HCT116 (cell line): ENCODE data around the gene DDAH1. TPM values are rescaled to one million over a fixed set of nuclear protein-coding genes. Genes with fewer than 3 reads are reported as not detected.

Experiments
- ATAC-seq: fragments of 200-7000 bp; cut with Tn5 transposase; 2 replicates; pipeline ENCODE4 v1.9.1; 2020; ENCODE audit warnings: mild to moderate bottlenecking, moderate library complexity
- BruUV-seq: library from RNA; stranded (reverse); fragments of 400-500 nt; replicated peaks from 2 replicates; lab custom pipeline; 2021; lab: Mats Ljungman, UMichigan
- CTCF ChIA-PET: fragments of 300-600 bp; sonication (Branson Sonifier 250); formaldehyde crosslinking; loops from one replicate; lab custom pipeline; 2021; ENCODE audit warnings: antibody characterized with exemption; lab: Charles Lee
- POLR2A ChIA-PET: fragments of 300-600, 350-600 bp; sonication (Branson Sonifier 250); formaldehyde crosslinking; loops from one replicate; lab custom pipeline; 2021; ENCODE audit warnings: antibody characterized with exemption; lab: Charles Lee
- RAD21 ChIA-PET, 2 experiments: fragments of 300-600 bp; sonication (Branson Sonifier 250); formaldehyde crosslinking; loops; one replicate each; lab custom pipeline; 2023; ENCODE audit warnings: low total read pairs in 2 of 2; ENCODE audit not compliant: uncharacterized antibody in 2 of 2, unreplicated experiment in 2 of 2, low non-redundant PET in 1 of 2; lab: Charles Lee
- DNase-seq: peaks from one replicate; pipeline ENCODE4 v3.0.0-alpha.2; 2010; ENCODE audit warnings: low read depth, low spot score
- H2AFZ ChIP-seq: fragments of 200-600 bp; shearing (Covaris generic), sonication (generic); 2 replicates; pipeline ENCODE4 v1.6.1; 2017; ENCODE audit warnings: low read depth, mixed run types, mixed read lengths, antibody characterized with exemption, low read length; ENCODE audit not compliant: poor library complexity, severe bottlenecking
- H3K27ac ChIP-seq: 2 replicates; pipeline ENCODE4 v1.5.1; 2012; ENCODE audit warnings: low read depth, low read length
- H3K27me3 ChIP-seq: fragments of 200-600 bp; sonication (generic); 2 replicates; pipeline ENCODE4 v1.6.1; 2016; ENCODE audit warnings: mixed run types, low read length, mixed read lengths; ENCODE audit not compliant: insufficient read depth
- H3K36me3 ChIP-seq, 2 experiments: fragments of 200-500 bp in 1 of 2; fragments of 200-600 bp in 1 of 2; sonication (Bioruptor generic) in 1 of 2; sonication (generic) in 1 of 2; 2 replicates each; pipeline versions ENCODE4 v1.5.1 to v1.6.1; 2014 to 2016; ENCODE audit warnings: low read length in 2 of 2, inconsistent platforms in 1 of 2, mixed read lengths in 1 of 2, mixed run types in 1 of 2; ENCODE audit not compliant: insufficient read depth in 2 of 2, control insufficient read depth in 1 of 2
- H3K4me1 ChIP-seq, 2 experiments: fragments of 200-600 bp in 1 of 2; sonication (generic) in 1 of 2; 2 replicates each; pipeline versions ENCODE4 v1.5.1 to v1.6.1; 2012 to 2017; ENCODE audit warnings: low read length in 2 of 2, inconsistent platforms in 1 of 2, mild to moderate bottlenecking in 1 of 2, mixed read lengths in 1 of 2, mixed run types in 1 of 2, moderate library complexity in 1 of 2; ENCODE audit not compliant: insufficient read depth in 2 of 2, control insufficient read depth in 1 of 2
- H3K4me2 ChIP-seq: fragments of 200-600 bp; sonication (generic); 2 replicates; pipeline ENCODE4 v1.6.1; 2017; ENCODE audit warnings: mixed run types, low read length, mixed read lengths
- H3K4me3 ChIP-seq, 2 experiments: fragments of 200-600 bp in 1 of 2; sonication (generic) in 1 of 2; replicated peaks in 1 of 2; 2 replicates each; pipeline ENCODE4 v1.5.1; 2011 to 2016; ENCODE audit warnings: low read length in 2 of 2, control low read depth in 1 of 2, low read depth in 1 of 2, mild to moderate bottlenecking in 1 of 2, mixed read lengths in 1 of 2, mixed run types in 1 of 2
- H3K79me2 ChIP-seq: fragments of 200-600 bp; sonication (generic); 2 replicates; pipeline ENCODE4 v1.6.1; 2017; ENCODE audit warnings: mild to moderate bottlenecking, mixed run types, low read length, moderate library complexity, mixed read lengths; ENCODE audit not compliant: insufficient read depth
- H3K9ac ChIP-seq: fragments of 200-600 bp; sonication (generic); 2 replicates; pipeline ENCODE4 v1.6.1; 2016; ENCODE audit warnings: low read length, mixed read lengths
- H3K9me2 ChIP-seq: fragments of 200-600 bp; sonication (generic), shearing (Covaris generic); 2 replicates; pipeline ENCODE4 v1.6.1; 2017; ENCODE audit warnings: mixed run types, mild to moderate bottlenecking, moderate library complexity; ENCODE audit not compliant: insufficient read depth
- H3K9me3 ChIP-seq, 2 experiments: fragments of 200-500 bp in 1 of 2; fragments of 200-600 bp in 1 of 2; sonication (Bioruptor generic) in 1 of 2; sonication (generic) in 1 of 2; 2 replicates each; pipeline ENCODE4 v1.6.1; 2014 to 2017; ENCODE audit warnings: low read length in 2 of 2, mixed read lengths in 2 of 2, inconsistent platforms in 1 of 2, low read depth in 1 of 2, mild to moderate bottlenecking in 1 of 2, mixed run types in 1 of 2, moderate library complexity in 1 of 2; ENCODE audit not compliant: control insufficient read depth in 1 of 2, insufficient read depth in 1 of 2
- H4K20me1 ChIP-seq: fragments of 200-600 bp; sonication (generic), shearing (Covaris generic); 2 replicates; pipeline ENCODE4 v1.6.1; 2017; ENCODE audit warnings: mixed run types, mild to moderate bottlenecking, moderate library complexity; ENCODE audit not compliant: insufficient read depth
- CTCF ChIP-seq, 3 experiments: fragments of 200-600 bp in 1 of 3; sonication (generic) in 1 of 3; IDR thresholded peaks in 2 of 3; conservative IDR thresholded peaks in 1 of 3; 2 replicates each; pipeline ENCODE4 v1.5.1; 2012 to 2017; ENCODE audit warnings: low read depth in 2 of 3, low read length in 2 of 3, antibody characterized with exemption in 1 of 3, borderline replicate concordance in 1 of 3, control low read depth in 1 of 3, mild to moderate bottlenecking in 1 of 3, mixed read lengths in 1 of 3, mixed run types in 1 of 3, moderate library complexity in 1 of 3; ENCODE audit not compliant: insufficient read depth in 1 of 3
- SIN3A ChIP-seq: IDR thresholded peaks from 2 replicates; pipeline ENCODE4 v1.6.1; 2012; ENCODE audit warnings: low read depth
- TCF7L2 ChIP-seq: IDR thresholded peaks from 2 replicates; pipeline ENCODE4 v1.7.0; 2011; ENCODE audit warnings: borderline replicate concordance, inconsistent platforms; ENCODE audit not compliant: insufficient read depth, insufficient read length; ENCODE audit errors: extremely low read depth
- intact Hi-C: fragments of 100-400 bp; cut with micrococcal nuclease; formaldehyde crosslinking; loops from 2 replicates; pipeline ENCODE4 v1.10.0; 2022
- total RNA-seq: library from RNA; stranded (reverse); gene quantifications from one replicate; pipeline ENCODE4 v1.2.1, GENCODE V29; 2021; ENCODE audit not compliant: unreplicated experiment

DDAH1 gene
- total RNA-seq, 1 experiment from 2014 or later = 16.6 TPM

GRCh38 chr1:85368073-85368770 lies 96.7 kb downstream of the DDAH1 start (continued):
- TF ChIP-seq CTCF (IDR thresholded peaks at IDR 0.05 in 2 of 3, conservative IDR thresholded peaks at IDR 0.05 in 1 of 3; ENCODE audit: borderline replicate concordance in 1 of 3, insufficient read depth in 1 of 3, low read depth in 2 of 3, low read length in 2 of 3) (no peak), SIN3A (no peak)

GRCh38 chr1:85366391-85367170 lies 98.4 kb downstream of the DDAH1 start:
- DNase-seq = no peak

More at GRCh38 chr1:85366391-85367170, 98.4 kb downstream of the DDAH1 start:
- Histone ChIP-seq H4K20me1 (no peaks in the 10 kb centered on the region), H3K79me2 (no peaks in the 10 kb centered on the region), H3K9ac (no peak overlapping the region), H3K4me3 (no peak overlapping the region), H2AFZ (no peak overlapping the region), H3K27ac (no peak overlapping the region)
- ChIA-PET RAD21 (no interaction called here), CTCF (no interaction called here), POLR2A (no interaction called here)
- no TSS peak for BruUV-seq
- intact Hi-C loops = no loop called here
- TF ChIP-seq TCF7L2 = no peak
- TF ChIP-seq, all 23 proteins: peak for 0
- Histone ChIP-seq H3K9me2 (no peaks in the 10 kb centered on the region), H3K9me3 (no peaks in the 10 kb centered on the region), H3K27me3 (no peaks in the 10 kb centered on the region), H3K4me1 (no peaks in the 10 kb centered on the region), H3K36me3 (no peaks in the 10 kb centered on the region), H3K4me2 (no peak overlapping the region)
- no peak for ATAC-seq
